Stimulated activated CD4-positive, alpha-beta T cell treated with anti-CD3 and anti-CD28 coated beads, Interleukin-4, amount 100 ng/mL, for 4 hours (primary cell): ENCODE measurements around the gene BTG1.
"Not testable (repeated sequence)": the region's sequence is repeated elsewhere in the genome, so short reads cannot be mapped to it uniquely, and the experiment has no call there.

Experiments
- DNase-seq, 2 experiments: peaks; one replicate each; pipeline ENCODE4 v3.0.0-alpha.2; 2020

The BTG1 gene

DNA sequence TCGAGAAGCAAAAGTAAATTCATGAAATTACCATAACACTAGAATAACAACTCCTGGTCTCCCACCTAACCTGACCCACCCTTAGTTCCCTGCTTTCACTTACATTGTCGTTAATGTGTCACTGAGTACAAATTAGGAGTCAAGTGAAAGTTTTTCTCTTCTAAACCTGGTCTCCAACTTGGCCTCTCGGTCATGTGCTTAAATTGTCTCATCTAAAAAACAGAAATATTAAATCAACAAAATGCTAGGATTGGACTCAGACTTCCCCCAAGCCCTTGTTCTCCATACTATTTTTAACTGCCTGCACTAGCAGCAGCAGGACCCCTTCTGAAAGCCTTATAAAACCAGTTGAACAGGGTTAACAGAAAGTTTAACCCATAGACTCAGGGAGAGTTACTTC, 1.8 kb upstream of the BTG1 start:
- no peak for DNase-seq

- DNase-seq = no peak
Observed at GRCh38 chr12:92146497-92147224, 1.0 kb upstream of the BTG1 start.

GRCh38 chr12:92145481-92145730, 240 bp downstream of the BTG1 start:
- DNase-seq = no peak

DNA sequence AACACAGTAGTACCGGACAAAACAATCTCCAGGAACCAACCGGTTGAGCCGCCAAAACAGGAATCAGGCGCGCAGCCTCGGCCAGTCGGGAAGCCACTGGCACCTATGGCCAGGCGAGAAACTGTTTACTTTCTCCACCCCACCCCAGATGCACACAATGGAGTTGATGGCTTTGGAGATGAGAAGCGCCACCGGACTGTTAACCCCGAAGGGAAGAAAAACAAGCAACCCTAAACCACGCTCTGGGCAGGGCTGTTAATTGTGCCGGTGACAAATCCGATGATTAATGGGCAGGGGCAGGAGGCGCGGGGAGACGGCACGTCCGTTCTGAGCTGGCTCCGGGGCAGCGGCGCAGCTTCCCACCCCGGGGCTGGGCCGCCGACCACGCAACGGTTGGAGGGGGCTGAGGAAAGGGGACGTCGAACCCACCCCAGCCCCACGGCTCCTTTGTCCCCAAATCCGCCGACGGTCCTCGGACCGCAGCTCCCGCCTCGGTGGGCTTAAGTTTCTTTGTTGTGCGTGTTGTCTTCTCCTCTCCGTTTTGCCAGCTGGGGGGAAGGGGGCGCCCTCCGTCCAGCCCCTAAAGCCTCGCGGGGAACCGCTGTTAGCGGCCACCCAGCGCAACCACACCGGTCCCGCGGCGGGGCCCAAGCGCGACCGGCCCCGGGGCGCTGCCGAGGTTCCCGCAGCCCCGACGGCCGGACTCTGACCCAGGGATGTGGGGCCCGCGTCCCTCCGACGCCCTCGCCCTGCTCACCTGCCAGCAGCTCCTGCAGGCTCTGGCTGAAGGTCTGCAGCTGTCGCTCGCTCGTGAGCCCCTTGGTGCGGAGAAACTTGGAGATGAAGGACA, 790 bp downstream of the BTG1 start:
- DNase-seq = peak; percentile 38 to 57

- DNase-seq = peak; percentile 39 to 76
Observed at GRCh38 chr12:92143686-92144630, 1.7 kb downstream of the BTG1 start.

- DNase-seq = no peak
Observed at GRCh38 chr12:92143258-92143657, 2.4 kb downstream of the BTG1 start.

GRCh38 chr12:92142251-92142926, 3.3 kb downstream of the BTG1 start:
- no peak for DNase-seq

DNA sequence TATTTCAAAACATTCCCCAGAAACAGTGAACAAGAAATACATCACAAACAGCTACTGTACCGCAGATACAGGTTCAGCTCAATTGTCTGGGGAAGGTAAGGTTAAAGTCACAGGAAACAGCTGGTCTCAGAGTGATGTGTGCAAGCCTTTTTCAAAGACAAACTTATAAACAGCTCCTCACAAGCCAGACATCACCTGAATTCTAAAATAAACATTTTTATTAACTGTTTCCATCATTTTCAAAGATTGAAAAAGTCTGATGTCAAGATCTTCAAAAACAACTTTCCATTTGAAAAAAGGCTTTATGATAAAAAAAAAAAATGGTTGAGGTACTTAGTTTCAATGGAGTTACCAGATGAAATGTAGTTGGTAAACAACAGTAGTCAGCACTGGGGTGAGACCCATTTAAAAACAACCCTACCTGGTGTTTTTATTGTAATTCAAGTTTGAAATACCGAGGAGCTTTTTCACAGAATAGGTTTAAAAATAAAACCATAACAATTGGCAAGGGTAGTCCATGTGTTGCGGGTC, 4.0 kb downstream of the BTG1 start:
- DNase-seq = no peak

DNA sequence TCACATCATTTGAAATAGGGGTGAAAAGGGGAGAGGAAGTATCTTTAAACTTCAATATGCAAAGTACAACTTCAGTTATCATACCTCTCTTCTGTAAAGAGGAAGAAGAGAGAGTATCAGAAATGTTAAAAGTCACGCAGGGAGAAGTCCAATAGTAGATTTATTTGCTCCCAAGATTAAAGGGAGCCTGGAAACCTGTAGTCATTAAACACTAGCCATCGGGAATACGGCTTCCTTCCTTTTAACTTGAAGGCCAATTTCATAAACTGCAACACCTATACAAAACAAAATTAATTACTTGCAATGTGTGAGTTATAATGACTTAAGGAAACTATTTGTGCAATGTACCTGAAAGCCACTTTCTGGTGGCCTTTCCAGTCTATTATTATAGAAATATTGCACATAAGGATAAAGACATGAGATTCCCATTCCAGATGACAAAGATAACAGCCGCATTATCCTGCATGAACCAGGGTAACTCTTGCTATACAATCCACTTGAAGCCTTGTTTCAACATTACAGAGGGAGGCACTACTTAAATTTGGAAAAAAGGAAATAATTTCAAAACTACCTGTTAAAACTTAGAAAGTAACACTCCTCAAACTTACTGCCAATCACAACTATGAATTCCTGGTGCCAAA, 4.6 kb downstream of the BTG1 start:
- no peak for DNase-seq

- no peak for DNase-seq
Observed at GRCh38 chr12:92140156-92140555, 5.5 kb downstream of the BTG1 start.

DNA sequence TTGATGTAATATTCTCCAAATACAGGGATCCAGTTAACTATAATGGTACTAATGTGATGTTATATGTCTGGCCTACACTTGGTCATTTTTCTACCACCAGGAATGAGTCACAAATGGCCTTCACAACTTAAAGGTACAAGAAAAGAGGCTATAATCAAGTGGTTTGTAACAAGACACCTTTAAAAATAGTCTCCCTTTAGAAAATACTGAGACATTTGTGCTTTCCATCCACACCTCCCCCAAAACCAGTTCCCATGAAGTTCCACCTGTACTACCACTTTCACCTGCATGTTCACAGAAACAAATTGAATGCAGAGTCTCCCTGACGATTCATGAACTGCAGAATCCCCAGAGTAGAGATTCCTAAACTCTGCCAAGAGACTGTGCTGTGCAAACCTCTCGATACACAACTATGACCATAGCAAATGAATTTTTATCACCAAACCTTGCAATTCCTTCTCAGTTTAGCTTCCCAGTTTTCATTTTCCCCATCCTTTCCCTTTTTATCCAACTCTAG, 6.0 kb downstream of the BTG1 start:
- DNase-seq = no peak

GRCh38 chr12:92138626-92139025, 7.0 kb downstream of the BTG1 start:
- DNase-seq = no peak

DNA sequence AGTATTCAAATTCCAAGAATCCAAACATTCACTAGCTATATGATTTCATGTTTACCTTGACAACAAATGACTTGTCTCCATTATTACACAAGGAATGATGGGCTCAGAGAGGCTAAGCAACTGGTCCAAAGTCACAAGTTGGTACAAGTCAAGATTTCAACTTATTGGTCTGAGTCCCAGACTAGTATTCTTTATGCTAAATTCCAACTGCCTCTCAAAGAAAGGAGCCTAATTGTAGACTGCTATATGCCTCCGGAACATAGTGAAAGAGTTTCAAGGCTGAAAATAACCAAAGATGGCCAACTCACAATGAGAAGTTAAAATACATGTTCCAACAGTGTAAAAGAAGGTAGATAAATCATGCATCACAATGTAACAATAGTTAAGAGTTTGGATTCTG, 7.5 kb downstream of the BTG1 start:
- DNase-seq = no peak

DNA sequence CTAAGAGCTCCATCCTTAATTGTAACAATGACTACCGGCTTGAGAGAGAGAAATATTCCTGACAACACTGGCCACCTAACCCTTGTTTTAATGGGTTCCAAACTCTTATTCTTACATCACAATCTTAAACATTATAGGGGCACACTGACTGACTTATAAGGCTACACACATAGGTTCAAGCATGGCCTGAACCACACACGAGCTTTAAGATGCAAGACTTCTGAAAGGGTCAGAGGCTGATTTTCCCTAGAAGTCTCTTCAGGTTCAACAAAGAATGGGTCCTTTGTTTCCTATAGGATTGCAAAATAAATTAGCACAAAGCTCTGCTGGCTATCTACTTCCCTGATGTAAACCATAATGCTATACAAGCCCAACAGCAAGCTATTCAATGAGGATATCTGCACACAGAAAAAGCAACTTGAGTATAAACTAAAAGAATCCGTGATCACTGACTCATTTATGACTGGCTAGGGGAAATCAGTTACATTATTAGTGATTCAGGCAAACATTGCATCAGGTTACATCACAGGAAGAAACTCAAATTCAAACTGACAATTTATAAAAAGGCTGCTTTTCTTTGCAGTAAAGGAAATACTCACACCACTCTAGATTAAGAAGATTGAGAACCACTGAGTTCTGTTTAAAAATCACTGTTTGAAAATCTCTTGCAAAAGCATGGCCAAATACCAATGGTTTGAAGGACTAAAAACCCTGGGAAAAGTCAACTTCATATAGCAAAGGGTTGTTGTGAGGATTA, 8.5 kb downstream of the BTG1 start:
- DNase-seq = no peak

DNA sequence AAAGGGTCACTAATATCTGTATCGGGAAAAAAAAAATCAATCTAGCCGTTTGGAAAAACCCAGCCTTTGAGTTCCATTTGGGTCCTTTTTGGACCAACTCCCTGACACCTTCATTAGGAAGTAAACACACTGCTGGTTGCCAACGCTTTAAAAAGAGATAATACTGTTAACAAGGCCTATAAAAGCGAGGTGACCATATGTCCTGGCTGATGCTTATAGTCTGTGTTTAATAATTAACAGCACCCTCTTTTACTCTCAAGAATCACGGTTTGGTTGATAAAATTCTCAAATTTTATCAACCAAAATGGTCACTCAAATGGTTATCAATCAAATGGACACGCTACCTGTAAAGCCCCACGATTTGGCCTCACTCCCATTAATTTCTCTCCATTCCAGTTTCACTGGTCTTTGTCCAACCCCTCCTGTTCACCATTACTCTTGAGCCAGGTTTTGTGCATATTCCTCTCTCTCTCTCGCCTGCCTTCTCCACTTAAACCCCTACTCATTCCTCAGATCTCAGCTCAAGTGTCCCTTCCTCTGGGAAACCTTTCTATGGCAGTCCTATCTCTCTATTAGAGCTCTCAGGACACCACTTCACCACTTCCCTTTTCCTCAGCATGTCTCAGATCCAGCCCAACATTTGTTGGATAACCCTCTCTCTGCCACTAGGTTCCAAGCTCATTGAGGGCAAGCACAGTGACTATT, 9.5 kb downstream of the BTG1 start:
- DNase-seq = no peak

DNA sequence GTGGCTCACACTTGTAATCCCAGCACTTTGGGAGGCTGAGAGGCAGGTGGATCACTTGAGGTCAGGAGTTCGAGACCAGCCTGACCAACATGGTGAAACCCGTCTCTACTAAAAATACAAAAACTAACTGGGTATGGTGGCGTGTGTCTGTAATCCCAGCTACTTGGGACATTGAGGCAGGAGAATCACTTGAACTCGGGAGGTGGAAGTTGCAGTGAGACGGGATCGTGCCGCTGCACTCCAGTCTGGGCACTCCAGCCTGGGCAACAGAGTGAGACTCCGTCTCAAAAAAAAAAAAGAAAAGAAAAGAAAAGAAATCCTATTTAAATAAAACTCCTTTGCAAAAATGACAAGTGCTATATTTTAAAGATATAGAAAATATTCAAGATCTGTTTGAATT, 10.1 kb downstream of the BTG1 start:
- DNase-seq = not testable (repeated sequence)

GRCh38 chr12:92134638-92135274, 10.9 kb downstream of the BTG1 start:
- no peak for DNase-seq

DNA sequence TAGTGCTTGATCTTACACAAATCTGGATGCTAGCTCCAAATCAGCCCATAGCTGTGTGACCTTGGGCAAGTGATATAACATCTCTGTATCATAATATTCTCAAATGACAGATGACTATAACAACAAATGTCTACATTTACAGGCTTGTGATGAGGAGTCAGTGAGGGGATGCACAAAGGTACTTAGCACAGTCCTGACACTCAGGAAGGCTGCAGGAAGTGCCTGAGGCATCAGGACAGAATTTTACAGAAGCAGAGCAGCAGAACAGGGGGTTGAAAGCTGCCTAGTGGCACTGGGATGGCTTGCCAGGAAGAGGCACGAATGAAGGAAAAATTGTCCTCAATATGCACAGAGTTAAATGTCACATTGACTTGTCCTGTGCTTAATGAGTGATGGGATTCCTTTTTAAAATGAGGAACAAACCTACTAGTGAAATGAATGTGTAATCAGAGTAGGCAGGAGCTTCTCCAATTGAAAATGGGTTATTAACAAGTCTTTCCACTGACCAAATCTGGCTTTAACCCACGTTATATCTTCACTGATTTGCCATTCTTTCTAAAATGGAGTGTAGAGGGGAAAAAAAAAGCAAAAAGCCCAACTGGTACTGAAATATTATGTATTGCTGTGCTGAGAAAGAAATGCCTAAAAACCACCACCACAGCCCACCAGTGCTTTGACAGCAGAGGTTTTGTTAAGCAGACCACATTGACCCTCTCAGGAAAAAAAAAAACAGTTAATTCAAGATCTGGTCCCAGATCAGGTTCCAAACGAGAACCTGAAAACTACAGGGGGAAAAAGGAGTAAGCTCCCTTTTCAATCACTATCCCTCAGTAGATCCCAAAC, 11.6 kb downstream of the BTG1 start:
- DNase-seq = no peak

- DNase-seq = no peak
Observed at GRCh38 chr12:92133171-92133570, 12.5 kb downstream of the BTG1 start.
